ENCODE data around the gene SCAPER.

SCAPER gene

DNA sequence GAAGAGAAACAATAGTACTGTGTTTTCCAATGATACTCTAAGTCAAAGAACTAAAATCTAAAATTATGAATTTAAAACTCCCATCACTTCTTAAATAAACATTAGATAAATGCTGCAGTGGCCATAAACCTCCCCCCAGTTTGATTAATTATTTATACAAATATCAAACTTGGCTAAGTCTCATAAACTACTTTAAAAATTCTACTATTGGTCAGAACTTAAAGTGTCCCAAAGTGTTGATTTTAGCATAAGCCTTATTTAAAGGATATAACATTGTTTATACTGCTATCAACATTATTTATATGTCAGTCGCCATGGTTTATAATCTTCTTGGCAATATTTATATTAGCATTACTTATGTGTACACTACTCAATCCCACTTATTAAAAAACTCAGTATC is 132.4 kb downstream of the SCAPER start:
- Histone ChIP-seq H3K4me3 (ENCODE audit: low read depth in 1 of 2, low read length in 1 of 2) (no peak overlapping the region), H3K27ac (no peak overlapping the region), H3K36me3 (no peaks in the 10 kb centered on the region), H3K4me1 (ENCODE audit: control insufficient read depth in 1 of 2, insufficient read depth in 1 of 2, low read depth in 1 of 2, low read length in 1 of 2) (no peaks in the 10 kb centered on the region), H3K27me3 (no peaks in the 10 kb centered on the region), H3K9me3 (no peaks in the 10 kb centered on the region)
- TF ChIP-seq, protein P1, sequence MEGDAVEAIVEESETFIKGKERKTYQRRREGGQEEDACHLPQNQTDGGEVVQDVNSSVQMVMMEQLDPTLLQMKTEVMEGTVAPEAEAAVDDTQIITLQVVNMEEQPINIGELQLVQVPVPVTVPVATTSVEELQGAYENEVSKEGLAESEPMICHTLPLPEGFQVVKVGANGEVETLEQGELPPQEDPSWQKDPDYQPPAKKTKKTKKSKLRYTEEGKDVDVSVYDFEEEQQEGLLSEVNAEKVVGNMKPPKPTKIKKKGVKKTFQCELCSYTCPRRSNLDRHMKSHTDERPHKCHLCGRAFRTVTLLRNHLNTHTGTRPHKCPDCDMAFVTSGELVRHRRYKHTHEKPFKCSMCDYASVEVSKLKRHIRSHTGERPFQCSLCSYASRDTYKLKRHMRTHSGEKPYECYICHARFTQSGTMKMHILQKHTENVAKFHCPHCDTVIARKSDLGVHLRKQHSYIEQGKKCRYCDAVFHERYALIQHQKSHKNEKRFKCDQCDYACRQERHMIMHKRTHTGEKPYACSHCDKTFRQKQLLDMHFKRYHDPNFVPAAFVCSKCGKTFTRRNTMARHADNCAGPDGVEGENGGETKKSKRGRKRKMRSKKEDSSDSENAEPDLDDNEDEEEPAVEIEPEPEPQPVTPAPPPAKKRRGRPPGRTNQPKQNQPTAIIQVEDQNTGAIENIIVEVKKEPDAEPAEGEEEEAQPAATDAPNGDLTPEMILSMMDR (IDR thresholded peaks at IDR 0.05) = no peak

DNA sequence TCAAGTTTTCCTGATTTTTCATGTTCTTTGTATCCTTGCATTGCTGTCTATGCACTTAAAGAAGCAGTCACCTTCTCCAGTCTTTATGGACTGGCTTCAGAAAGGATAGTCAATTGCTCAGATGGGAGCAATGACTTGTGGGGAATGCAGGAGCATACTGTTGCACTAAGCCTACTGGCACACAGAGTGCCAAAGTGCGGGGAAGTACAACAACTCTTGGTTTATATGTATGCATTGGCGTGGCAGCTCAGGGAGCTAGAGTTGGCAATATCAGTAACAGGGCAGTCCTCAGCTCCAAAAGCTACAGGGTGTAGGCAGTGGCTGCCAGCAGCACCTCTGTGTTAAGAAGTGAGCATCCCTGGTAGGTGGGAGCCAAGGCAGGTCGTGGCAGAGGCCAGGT is 141.1 kb downstream of the SCAPER start:
- Histone ChIP-seq H3K4me3 (ENCODE audit: low read depth in 1 of 2, low read length in 1 of 2) (no peak overlapping the region), H3K36me3 (peaks cover 22% of the 10 kb centered on the region), H3K9me3 (no peaks in the 10 kb centered on the region), H3K27ac (no peak overlapping the region), H3K27me3 (no peaks in the 10 kb centered on the region), H3K4me1 (ENCODE audit: control insufficient read depth in 1 of 2, insufficient read depth in 1 of 2, low read depth in 1 of 2, low read length in 1 of 2) (no peaks in the 10 kb centered on the region)
- TF ChIP-seq, protein P1 (IDR thresholded peaks at IDR 0.05) = no peak

DNA sequence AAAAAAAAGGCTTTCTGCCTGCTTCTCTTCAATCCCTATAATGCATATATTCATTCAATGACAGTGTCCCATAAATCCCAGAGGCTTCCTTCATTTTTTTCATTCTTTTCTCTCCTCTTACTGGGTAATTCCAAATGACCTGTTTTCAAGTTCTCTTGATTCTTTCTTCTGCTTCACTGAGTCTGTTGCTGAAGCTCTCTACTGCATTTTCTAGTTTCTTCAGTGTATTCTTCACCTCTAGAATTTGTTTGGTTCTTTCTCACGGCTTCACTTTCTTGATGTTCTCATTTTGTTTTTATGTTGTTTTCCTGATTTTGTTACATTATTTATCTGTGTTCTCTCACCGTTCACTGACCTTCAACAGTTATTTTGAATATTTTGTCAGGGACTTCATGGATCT is 141.6 kb downstream of the SCAPER start:
- peaks cover 22% of the 10 kb centered on the region for H3K36me3 ChIP-seq
- no peaks in the 10 kb centered on the region for H3K27me3 ChIP-seq
- no peaks in the 10 kb centered on the region for H3K4me1 ChIP-seq (ENCODE audit: control insufficient read depth in 1 of 2, insufficient read depth in 1 of 2, low read depth in 1 of 2, low read length in 1 of 2)
- no peak overlapping the region for H3K27ac ChIP-seq
- TF ChIP-seq, protein P1 (IDR thresholded peaks at IDR 0.05) = no peak
- no peak overlapping the region for H3K4me3 ChIP-seq (ENCODE audit: low read depth in 1 of 2, low read length in 1 of 2)
- no peaks in the 10 kb centered on the region for H3K9me3 ChIP-seq

DNA sequence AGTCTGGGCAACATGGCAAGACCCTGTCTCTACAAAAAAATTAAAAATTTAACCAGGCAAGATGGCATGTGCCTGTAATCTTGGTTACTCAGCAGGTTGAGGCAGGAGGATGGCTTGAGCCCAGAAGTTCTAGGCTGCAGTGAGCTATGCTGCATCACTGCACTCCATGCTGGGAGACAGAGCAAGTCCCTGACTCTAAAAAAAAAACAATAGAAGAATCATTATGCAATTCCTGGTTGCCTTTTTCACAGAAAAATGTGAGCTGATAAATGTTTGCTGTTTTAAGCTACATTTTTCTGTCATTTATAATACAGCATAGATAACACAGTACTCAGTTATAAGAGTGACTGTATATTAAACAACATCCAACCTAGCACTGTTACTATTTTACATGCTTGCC is 148.8 kb downstream of the SCAPER start:
- no peaks in the 10 kb centered on the region for H3K36me3 ChIP-seq
- H3K4me3 ChIP-seq (ENCODE audit: low read depth in 1 of 2, low read length in 1 of 2) = no peak overlapping the region
- TF ChIP-seq, protein P1 (IDR thresholded peaks at IDR 0.05) = no peak
- no peaks in the 10 kb centered on the region for H3K9me3 ChIP-seq
- H3K4me1 ChIP-seq (ENCODE audit: control insufficient read depth in 1 of 2, insufficient read depth in 1 of 2, low read depth in 1 of 2, low read length in 1 of 2) = peaks cover 8 to 10% of the 10 kb centered on the region in 2 experiments
- no peak overlapping the region for H3K27ac ChIP-seq
- H3K27me3 ChIP-seq = no peaks in the 10 kb centered on the region

DNA sequence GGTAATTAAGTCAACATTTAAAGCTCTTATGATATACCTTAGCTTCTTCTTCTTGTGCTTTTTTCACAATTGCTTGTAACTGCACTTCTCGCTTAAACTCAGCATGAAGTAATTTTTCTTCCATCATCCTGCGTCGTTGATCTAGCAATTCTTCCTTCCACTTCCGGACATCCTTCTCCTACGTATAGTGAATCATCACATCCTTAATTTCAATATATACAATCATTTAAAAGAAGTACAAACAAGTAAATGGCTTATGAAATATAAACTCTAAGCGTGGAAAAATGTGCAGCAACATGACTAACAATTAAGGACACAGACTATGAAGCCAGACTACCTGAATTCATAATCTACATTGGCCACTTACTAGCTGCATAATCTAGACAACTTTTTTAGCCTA is 151.4 kb downstream of the SCAPER start:
- no peak overlapping the region for H3K4me3 ChIP-seq (ENCODE audit: low read depth in 1 of 2, low read length in 1 of 2)
- H3K27ac ChIP-seq = no peak overlapping the region
- H3K36me3 ChIP-seq = no peaks in the 10 kb centered on the region
- H3K27me3 ChIP-seq = no peaks in the 10 kb centered on the region
- peaks cover 8 to 10% of the 10 kb centered on the region in 2 experiments for H3K4me1 ChIP-seq (ENCODE audit: control insufficient read depth in 1 of 2, insufficient read depth in 1 of 2, low read depth in 1 of 2, low read length in 1 of 2)
- no peaks in the 10 kb centered on the region for H3K9me3 ChIP-seq
- TF ChIP-seq, protein P1 (IDR thresholded peaks at IDR 0.05) = no peak

DNA sequence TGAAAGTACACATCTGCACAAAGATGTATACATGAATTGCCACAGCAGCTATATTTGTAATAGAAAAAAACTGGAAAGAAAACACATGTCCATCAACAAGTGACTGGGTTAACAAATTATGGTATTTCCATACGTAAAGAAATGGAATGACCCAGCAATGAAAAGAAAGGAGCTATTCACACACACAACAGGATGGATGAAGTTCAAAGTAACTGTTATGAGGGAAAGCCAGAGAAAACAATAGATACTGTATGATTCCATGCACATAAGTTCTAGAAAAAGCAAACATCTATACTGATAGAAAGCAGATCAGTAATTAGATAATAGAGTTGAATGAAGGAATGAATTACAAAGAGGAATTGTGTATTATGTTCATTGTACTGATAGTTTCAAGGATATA is 152.0 kb downstream of the SCAPER start:
- Histone ChIP-seq H3K27ac (no peak overlapping the region), H3K4me3 (ENCODE audit: low read depth in 1 of 2, low read length in 1 of 2) (no peak overlapping the region), H3K4me1 (ENCODE audit: control insufficient read depth in 1 of 2, insufficient read depth in 1 of 2, low read depth in 1 of 2, low read length in 1 of 2) (peaks cover 8 to 10% of the 10 kb centered on the region in 2 experiments), H3K27me3 (no peaks in the 10 kb centered on the region), H3K36me3 (no peaks in the 10 kb centered on the region), H3K9me3 (no peaks in the 10 kb centered on the region)
- TF ChIP-seq, protein P1 (IDR thresholded peaks at IDR 0.05) = no peak

All from neutrophil (primary cell).